Measurements from ENCODE around the gene STXBP6.

DNA sequence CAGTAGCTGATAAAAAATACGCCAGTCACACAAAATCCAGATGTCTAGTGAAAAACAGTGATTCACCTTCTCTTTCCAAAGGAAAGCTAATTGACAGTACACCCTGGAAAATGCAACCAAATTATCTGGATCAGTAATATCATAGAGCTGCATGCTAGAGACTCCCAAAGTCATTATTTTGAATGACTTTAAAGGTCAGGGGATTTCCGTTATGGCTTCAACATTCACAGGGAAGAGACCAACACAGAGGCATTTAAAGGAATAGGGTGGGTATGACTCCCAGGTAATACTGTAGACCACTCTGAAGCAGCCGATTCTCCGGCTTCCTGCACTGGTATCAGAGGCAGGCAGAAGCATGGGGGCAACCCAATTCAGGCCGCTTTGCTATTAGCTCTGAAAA, 190.4 kb downstream of the STXBP6 start:
- TF ChIP-seq, protein P1, sequence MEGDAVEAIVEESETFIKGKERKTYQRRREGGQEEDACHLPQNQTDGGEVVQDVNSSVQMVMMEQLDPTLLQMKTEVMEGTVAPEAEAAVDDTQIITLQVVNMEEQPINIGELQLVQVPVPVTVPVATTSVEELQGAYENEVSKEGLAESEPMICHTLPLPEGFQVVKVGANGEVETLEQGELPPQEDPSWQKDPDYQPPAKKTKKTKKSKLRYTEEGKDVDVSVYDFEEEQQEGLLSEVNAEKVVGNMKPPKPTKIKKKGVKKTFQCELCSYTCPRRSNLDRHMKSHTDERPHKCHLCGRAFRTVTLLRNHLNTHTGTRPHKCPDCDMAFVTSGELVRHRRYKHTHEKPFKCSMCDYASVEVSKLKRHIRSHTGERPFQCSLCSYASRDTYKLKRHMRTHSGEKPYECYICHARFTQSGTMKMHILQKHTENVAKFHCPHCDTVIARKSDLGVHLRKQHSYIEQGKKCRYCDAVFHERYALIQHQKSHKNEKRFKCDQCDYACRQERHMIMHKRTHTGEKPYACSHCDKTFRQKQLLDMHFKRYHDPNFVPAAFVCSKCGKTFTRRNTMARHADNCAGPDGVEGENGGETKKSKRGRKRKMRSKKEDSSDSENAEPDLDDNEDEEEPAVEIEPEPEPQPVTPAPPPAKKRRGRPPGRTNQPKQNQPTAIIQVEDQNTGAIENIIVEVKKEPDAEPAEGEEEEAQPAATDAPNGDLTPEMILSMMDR (IDR thresholded peaks at IDR 0.05; ENCODE audit: insufficient read depth, low read length, poor library complexity, severe bottlenecking): no peak
- no peak for TF ChIP-seq EZH2phosphoT487 (conservative IDR thresholded peaks at IDR 0.05; ENCODE audit: low read length)

All from SU-DHL-6 (cell line).